Fibroblast of lung (primary cell): Measurements from ENCODE around the gene SSH2. TPM values are rescaled to one million over a fixed set of nuclear protein-coding genes. Genes with fewer than 3 reads are reported as not detected.

Experiments
- DNase-seq, 2 donors: peaks; one replicate each; pipeline versions ENCODE4 v3.0.0 to v3.0.0-alpha.2; 2010; ENCODE audit warnings: low read depth in 2 of 2
- H2AFZ ChIP-seq: 2 replicates; pipeline ENCODE4 v1.5.1; 2012; ENCODE audit warnings: low read length, control low read depth, inconsistent platforms
- H3K27ac ChIP-seq: 2 replicates; pipeline ENCODE4 v1.5.1; 2011; ENCODE audit warnings: low read length, control low read depth; ENCODE audit not compliant: insufficient read depth
- H3K27me3 ChIP-seq: 2 replicates; pipeline ENCODE4 v1.5.1; 2011; ENCODE audit warnings: mild to moderate bottlenecking, low read length; ENCODE audit not compliant: control insufficient read depth, insufficient read depth
- H3K36me3 ChIP-seq: 2 replicates; pipeline ENCODE4 v1.5.1; 2011; ENCODE audit warnings: low read length; ENCODE audit not compliant: control insufficient read depth, insufficient read depth
- H3K4me1 ChIP-seq: 2 replicates; pipeline ENCODE4 v1.5.1; 2011; ENCODE audit warnings: low read length; ENCODE audit not compliant: control insufficient read depth, insufficient read depth; ENCODE audit errors: extremely low read depth
- H3K4me2 ChIP-seq: 2 replicates; pipeline ENCODE4 v1.5.1; 2011; ENCODE audit warnings: low read length, control low read depth; ENCODE audit not compliant: insufficient read depth; ENCODE audit errors: extremely low read depth
- H3K4me3 ChIP-seq, 4 experiments: fragments of 200-600 bp in 1 of 4; sonication (generic) in 1 of 4; replicated peaks in 1 of 4; 2 replicates each; pipeline ENCODE4 v1.5.1; 2011 to 2016; ENCODE audit warnings: low read length in 4 of 4, low read depth in 3 of 4, mild to moderate bottlenecking in 3 of 4, control low read depth in 2 of 4, inconsistent platforms in 1 of 4, mixed read lengths in 1 of 4; ENCODE audit not compliant: insufficient read depth in 1 of 4; ENCODE audit errors: control extremely low read depth in 1 of 4
- H3K79me2 ChIP-seq: 2 replicates; pipeline ENCODE4 v1.5.1; 2012; ENCODE audit warnings: mild to moderate bottlenecking, low read length, inconsistent platforms; ENCODE audit not compliant: control insufficient read depth, insufficient read depth
- H3K9ac ChIP-seq: 2 replicates; pipeline ENCODE4 v1.5.1; 2011; ENCODE audit warnings: mild to moderate bottlenecking, low read length, control low read depth; ENCODE audit not compliant: insufficient read depth
- H3K9me3 ChIP-seq: 2 replicates; pipeline ENCODE4 v1.5.1; 2012; ENCODE audit warnings: low read depth, low read length; ENCODE audit not compliant: control insufficient read depth, insufficient read depth
- H4K20me1 ChIP-seq: 2 replicates; pipeline ENCODE4 v1.5.1; 2011; ENCODE audit warnings: low read length; ENCODE audit not compliant: control insufficient read depth, insufficient read depth; ENCODE audit errors: extremely low read depth
- CTCF ChIP-seq, 2 donors: IDR thresholded peaks in 1 of 2; conservative IDR thresholded peaks in 1 of 2; 1 replicate in 1 of 2; 2 replicates in 1 of 2; pipeline ENCODE4 v1.5.1; 2011 to 2012; ENCODE audit warnings: low read length in 2 of 2, control low read depth in 1 of 2, inconsistent platforms in 1 of 2, low read depth in 1 of 2, mild to moderate bottlenecking in 1 of 2
- EZH2 ChIP-seq: IDR thresholded peaks from 2 replicates; pipeline ENCODE4 v1.5.1; 2012; ENCODE audit warnings: low read length, control low read depth, mild to moderate bottlenecking; ENCODE audit errors: missing control alignments
- polyA plus RNA-seq, 2 donors: library from polyadenylated mRNA; depleted of rRNA in 1 of 2; stranded (reverse) in 1 of 2; unstranded in 1 of 2; fragments of >200 nt; gene quantifications; 2 replicates each; pipeline ENCODE4 v1.2.1, GENCODE V29; 2011 to 2012; ENCODE audit warnings: missing spikeins in 1 of 2
- total RNA-seq: library from RNA; depleted of rRNA; stranded (reverse); fragments of >200 nt; gene quantifications from 2 replicates; pipeline ENCODE4 v1.2.1, GENCODE V29; 2014

The SSH2 gene
- total and polyA plus RNA-seq, 2 donors (not counting 1 experiment from before 2014, with no cell fraction given): 21.0 to 30.2 TPM

- no peaks in the 10 kb centered on the region for H4K20me1 ChIP-seq
- TF ChIP-seq EZH2 (no peak), CTCF (conservative IDR thresholded peaks at IDR 0.05 in 1 of 2, IDR thresholded peaks at IDR 0.05 in 1 of 2; ENCODE audit: low read depth in 1 of 2, low read length in 2 of 2) (no peak)
- H3K9me3 ChIP-seq: no peaks in the 10 kb centered on the region
- H3K79me2 ChIP-seq: no peaks in the 10 kb centered on the region
- no peaks in the 10 kb centered on the region for H3K36me3 ChIP-seq
- H3K4me1 ChIP-seq: peaks cover 2% of the 10 kb centered on the region
- H3K4me3 ChIP-seq: no peak overlapping the region
- H2AFZ ChIP-seq: no peak overlapping the region
- H3K27me3 ChIP-seq: no peaks in the 10 kb centered on the region
- no peak overlapping the region for H3K4me2 ChIP-seq
- no peak overlapping the region for H3K27ac ChIP-seq
- no peak for DNase-seq
- no peak overlapping the region for H3K9ac ChIP-seq
Measured at GRCh38 chr17:29716566-29716965, 213.5 kb downstream of the SSH2 start.

GRCh38 chr17:29715680-29716079 lies 214.3 kb downstream of the SSH2 start:
- Histone ChIP-seq H3K4me3 (no peak overlapping the region), H3K79me2 (no peaks in the 10 kb centered on the region), H3K27ac (no peak overlapping the region), H3K9me3 (no peaks in the 10 kb centered on the region), H3K36me3 (no peaks in the 10 kb centered on the region), H3K4me2 (no peak overlapping the region), H2AFZ (no peak overlapping the region), H3K9ac (no peak overlapping the region), H4K20me1 (no peaks in the 10 kb centered on the region), H3K4me1 (peaks cover 5% of the 10 kb centered on the region), H3K27me3 (no peaks in the 10 kb centered on the region)
- DNase-seq: no peak
- TF ChIP-seq CTCF (conservative IDR thresholded peaks at IDR 0.05 in 1 of 2, IDR thresholded peaks at IDR 0.05 in 1 of 2; ENCODE audit: low read depth in 1 of 2, low read length in 2 of 2) (no peak), EZH2 (no peak)

GRCh38 chr17:29714146-29714545 lies 215.9 kb downstream of the SSH2 start:
- Histone ChIP-seq H3K4me1 (peaks cover 12% of the 10 kb centered on the region), H3K27ac (no peak overlapping the region), H3K4me3 (no peak overlapping the region), H3K36me3 (no peaks in the 10 kb centered on the region), H3K9ac (no peak overlapping the region), H3K4me2 (no peak overlapping the region), H3K9me3 (no peaks in the 10 kb centered on the region), H2AFZ (no peak overlapping the region), H4K20me1 (no peaks in the 10 kb centered on the region), H3K27me3 (no peaks in the 10 kb centered on the region), H3K79me2 (no peaks in the 10 kb centered on the region)
- TF ChIP-seq CTCF (conservative IDR thresholded peaks at IDR 0.05 in 1 of 2, IDR thresholded peaks at IDR 0.05 in 1 of 2; ENCODE audit: low read depth in 1 of 2, low read length in 2 of 2) (no peak), EZH2 (no peak)
- no peak for DNase-seq
